HG03039 (cell line): ENCODE data around the gene CBX3.
A peak's percentile ranks its signal among the peaks of the same experiment; 100 is the strongest.
"Not testable (repeated sequence)": the region's sequence is repeated elsewhere in the genome, so short reads cannot be mapped to it uniquely, and the experiment has no call there.

Experiments used
- ATAC-seq: cut with Tn5 transposase; IDR thresholded peaks from one replicate; pipeline ENCODE4 v1.9.1; 2021; ENCODE audit warnings: mild to moderate bottlenecking, moderate library complexity; ENCODE audit not compliant: unreplicated experiment

Gene CBX3

DNA sequence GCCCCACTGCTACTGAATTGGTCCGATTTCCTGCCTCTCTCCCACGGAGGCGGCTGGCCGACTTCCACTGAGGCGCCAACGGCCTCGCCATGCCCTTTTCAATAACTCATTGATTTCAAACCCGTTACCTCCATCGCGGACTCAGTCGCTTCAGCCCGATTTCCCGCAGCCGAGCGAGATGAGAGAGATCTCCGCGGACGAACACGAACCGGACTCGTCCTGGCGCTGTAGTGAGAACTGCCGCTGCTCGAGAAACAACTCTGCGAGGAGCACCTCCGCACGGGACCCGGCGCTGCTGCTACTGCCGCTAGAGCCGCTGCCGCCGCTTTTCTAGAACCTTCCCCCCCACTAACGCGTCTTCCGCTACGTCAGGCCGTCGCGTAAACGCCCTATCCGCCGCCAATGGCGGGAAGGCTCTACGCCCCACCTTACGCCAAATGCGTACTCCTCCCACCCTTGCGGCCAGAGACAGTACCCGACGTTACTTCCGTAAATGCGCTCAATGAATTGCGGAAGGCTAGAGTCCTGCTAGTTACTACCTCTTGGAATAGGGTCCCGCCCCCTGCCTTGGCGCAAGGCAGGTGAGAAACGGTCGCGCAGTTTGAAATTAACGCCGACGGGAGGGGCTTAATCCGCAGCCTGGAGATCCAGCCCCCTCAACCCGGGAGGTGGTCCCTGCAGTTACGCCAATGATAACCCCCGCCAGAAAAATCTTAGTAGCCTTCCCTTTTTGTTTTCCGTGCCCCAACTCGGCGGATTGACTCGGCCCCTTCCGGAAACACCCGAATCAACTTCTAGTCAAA, 900 bp upstream of the CBX3 start, which contains the start of gene HNRNPA2B1:
Gene HNRNPA2B1 (minus strand): TSS at position 303 of the 803 bp plus-strand sequence. CDS start 169 bp downstream, at position 134.
- peak; percentile 48 for ATAC-seq

DNA sequence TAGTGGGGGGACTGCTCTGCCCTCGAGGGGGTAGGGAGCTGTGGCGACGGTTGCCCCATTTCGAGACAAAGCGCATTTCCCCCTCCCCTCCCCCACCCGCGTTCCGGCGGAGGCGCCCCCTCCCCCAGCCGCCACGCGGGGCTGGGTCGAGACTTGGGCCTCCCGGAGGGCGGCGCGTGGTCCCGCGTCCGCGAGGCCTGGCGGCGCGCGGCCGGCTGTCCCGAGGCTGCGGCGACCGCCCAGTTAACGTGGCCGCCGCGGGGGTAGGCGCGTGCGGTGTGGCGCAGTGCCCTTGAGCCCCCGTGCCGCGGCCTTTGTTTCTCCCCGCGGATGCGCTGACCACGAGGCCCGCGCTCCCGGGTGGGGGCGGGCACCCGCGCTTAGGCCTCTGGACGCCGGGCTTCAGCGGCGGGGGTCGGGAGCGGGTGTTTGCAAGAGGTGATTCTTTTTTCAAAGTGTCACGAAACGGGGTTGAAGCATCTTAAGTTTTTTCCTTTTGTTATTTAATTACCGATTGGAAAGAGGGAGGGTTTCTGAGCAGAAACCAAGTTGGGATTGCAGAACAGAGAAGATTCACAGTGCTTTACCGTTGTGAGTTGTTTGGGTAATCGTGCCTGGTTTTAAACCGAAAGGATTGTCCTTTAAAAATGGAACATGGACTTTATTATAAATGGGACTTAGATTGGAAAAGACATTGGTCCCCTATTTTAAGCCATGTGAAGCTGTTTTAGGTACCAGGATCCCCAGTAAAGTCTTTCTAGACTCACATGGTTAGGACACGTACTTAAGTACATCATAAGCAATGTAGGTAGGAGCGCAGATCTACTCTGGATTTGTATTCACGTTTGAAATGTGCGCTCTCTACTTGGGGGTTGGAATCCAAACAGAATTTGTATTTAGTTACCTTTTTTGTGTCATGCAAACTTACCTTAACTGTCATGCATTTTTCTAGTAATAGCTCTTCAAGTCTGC, 760 bp downstream of the CBX3 start:
- ATAC-seq = peak; percentile 11

DNA sequence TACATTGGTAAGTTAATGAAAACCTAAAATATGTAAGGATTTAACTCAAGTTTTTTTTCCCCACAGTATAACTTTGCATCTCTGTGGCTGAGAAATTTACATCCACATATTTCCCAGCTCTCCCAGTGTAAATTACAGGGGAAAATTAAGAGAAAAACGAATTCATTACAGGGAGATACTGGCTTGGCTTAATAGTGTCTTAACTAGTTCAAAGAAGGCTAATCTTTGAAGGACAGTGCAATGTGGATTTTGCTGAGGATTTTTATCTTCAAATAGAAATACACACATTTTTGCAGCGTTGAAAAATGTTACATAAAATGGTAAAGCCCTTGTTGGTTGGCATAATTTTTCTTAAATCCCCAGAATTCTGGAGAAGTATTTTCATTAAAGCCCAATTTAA, 1.5 kb downstream of the CBX3 start:
- ATAC-seq = no peak

DNA sequence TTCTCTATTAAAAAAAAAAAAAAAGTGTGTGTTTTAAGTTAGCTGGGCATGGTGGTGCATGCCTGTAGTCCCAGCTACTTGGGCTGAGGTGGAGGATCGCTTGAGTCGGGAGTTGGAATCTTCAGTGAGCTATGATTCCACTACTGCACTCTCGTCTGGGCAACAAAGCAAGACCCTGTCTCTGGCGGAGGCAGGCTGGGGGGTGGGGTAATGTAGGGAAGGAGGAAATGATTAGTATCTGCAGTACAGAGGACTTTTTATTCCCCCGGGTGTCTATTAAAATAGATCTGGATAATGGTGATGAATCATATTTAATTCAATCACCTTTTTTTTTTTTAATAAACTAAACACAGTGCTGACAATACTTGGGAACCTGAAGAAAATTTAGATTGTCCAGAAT, 6.5 kb downstream of the CBX3 start:
- no peak for ATAC-seq

DNA sequence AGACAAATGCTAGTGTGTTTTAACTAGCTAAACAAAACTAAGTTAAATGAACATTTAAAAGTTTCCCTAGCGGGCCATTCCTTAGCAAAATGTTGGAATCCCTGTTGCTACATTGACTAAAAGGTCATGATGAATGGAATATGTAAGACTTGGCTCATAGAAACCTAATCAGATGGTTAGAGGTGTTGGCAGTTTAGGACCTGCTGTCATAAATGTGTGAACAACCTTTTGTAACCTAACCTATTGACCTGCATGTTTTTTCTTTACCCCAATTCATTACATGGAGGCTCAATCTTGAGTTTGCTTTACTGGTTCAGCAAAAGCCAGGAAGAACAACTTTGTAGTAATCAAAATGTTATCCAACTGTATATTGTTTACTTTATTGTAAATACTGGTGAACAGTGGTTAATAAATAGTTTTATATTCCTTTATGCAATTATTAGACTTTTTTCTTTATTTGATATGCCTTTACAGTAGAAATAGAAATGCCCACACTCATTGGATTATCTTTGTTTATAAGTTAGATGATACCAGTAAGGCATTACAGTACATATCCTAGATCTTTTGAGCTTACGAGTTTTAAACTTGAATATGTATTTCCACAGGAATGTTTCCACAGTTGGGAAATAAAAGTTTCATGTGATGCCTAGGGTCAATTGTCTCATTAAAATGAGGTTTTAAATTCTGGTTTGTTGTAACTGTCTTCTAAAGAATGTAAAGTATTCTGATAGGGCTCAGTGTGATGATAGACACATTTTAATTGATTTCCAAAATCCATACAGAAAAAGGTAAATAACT, 11.6 kb downstream of the CBX3 start:
- ATAC-seq = no peak

DNA sequence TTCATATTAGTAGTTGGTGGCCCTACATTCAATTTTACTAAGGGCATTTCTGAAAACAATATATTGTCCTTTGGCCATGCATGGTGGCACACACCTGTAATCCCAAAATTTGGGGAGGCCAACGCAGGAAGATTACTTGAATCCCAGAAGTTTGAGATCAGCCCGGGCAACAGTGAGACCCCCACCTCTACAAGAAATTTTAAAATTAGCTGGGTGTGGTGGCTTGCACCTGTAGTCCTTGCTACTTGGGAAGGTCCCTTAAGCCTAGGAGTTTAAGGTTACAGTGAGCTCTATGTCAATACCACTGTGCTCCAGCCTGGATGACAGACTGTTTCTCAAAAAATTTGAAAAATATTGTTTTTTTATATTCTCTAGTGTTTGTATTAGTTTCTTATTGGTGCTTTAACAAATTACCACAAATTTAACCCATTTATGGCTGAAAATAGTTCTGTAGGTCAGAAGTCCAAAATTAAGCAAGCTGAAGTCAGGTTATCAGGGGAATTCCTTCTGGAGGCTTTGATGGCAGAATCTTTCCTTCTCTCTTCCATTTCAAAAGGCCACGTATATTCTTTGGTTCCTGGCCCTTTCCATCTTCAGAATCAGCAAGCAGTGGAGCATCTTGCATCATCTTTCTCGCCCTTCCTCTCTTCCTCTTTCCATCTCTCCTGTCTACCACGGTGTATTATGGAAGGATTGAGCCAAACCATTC, 12.4 kb downstream of the CBX3 start:
- no peak for ATAC-seq

DNA sequence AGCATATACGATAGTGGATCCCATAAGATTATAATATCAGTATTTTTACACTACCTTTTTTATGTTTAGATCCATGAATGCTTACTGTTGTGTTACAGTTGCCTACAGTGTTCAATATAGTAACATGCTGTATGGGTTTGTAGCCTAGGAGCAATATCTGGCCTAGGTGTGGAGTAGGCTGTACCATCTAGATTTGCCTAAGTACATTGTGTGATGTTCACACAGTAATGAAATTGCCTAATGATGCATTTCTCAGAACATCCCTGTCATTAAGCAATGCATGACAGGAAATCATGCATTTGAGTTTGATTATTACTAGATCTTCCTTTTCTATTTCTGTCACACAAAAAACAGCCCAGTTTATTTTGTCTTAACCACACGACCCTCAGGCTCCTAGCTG, 14.5 kb downstream of the CBX3 start:
- ATAC-seq = no peak

DNA sequence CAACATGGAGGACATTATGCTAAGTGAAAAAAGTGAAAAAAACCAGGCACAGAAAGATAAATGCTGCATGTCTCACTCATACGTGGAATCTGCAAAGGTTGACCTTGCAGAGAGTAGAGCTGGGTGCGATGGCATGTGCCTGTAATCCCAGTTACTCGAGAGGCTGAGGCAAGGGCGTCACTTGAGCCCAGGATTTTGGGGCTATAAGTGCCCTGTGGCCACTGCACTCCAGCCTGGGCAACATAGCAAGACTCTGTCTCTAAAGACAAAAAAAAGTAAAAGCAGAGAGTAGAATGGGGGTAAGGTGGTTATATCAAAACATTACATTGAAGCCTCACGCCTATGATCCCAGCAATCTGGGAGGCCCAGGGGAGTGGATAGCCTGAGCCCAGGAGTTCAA, 22.8 kb downstream of the CBX3 start:
- no peak for ATAC-seq

DNA sequence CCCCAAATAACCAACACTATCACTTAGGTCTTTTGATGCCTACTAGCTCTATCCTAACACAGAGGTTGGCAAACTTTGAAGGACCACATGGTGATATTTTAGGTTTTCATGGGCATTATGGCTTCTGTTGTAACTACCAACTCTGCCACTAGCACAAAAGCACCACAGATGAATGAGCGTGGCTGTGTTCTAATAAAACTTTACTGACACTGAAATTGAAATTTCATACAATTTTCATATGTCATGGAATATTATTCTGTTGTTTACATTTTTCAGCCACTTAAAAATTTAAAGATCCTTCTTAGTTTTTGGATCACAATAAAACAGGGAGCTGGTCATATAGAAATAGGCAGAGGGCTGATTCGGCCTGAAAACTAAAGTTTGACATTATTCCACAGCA, 26.4 kb downstream of the CBX3 start:
- no peak for ATAC-seq

DNA sequence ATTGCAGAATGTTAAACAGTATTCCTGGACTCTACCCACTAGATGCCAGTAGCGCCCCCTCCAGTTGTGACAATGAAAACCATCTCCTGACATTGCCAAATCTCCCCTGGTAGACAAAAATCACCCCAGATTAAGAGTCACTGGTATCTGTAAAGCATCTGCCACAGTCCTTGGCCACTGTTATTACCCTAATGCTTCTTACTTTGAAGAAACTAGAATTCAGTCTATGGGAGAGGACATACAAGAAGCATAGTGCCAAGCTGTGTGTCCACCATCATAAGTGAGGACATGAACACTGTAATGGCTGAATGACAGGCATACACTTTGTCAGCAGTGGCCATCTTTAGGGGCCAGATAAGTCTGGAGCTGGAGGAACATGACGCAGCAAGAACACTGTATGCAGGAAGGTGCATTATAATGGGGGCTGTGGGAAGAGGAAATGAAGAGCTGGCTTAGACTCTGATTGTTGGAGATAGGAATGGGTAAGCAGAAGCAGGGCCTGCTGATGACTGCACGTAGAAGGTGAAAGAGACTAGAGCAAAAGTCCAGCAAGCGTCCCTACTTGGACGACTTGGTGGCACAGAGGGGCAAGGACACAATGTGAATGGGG, 32.5 kb downstream of the CBX3 start:
- ATAC-seq = no peak

DNA sequence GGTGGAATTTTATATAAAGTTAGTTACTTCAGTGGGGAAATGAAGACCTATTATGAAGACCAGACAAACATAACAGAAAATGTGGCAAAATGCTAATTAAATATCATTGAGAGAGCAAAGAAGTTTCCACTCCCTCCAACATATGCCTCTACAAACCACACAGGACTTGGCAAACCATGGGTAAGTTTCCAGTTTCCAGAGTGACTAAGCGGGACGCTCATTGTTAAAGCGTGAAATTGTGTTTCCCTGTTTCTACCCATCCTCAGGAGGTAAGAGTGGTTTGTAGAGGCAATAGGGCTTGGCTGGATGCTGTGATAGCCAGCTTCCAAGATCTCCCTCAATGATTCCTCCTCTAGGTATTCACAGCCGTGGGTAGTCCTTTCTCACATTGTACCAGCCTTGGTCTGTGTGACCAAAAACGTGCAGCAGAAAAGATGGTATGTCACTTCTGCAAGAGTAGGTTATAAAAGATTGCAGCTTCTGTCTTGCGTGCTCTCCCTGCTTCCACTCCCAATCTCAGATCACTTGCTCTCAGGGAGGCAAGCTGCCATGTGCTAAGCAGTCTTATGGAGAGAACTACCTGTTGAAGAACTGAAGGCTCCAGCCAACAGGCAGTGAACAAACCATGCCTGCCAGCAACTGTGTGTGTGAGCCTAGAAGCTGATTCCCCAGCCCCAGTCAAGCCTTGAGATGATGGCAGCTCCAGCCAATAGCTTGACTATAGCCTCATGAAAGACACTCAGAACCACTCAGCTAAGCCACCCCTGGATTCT, 35.7 kb downstream of the CBX3 start:
- ATAC-seq = no peak

DNA sequence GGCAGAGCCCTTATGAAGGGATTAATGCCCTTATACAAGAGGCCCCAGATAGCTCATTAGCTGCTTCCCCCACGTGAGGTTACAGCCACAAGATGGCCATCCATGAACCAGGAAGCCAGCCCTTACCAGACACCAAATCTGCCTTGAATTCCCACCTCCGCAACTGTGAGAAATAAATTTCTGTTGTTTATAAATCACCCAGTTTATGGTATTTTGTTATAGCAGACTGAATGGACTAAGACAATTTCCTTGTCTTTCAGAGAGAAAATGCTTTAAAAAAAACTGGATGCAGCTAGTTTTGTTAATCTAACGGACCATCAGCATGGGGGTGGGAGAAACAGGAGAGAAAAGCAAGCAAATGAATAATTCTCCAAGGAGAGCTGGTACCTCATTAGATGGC, 36.5 kb downstream of the CBX3 start:
- no peak for ATAC-seq

DNA sequence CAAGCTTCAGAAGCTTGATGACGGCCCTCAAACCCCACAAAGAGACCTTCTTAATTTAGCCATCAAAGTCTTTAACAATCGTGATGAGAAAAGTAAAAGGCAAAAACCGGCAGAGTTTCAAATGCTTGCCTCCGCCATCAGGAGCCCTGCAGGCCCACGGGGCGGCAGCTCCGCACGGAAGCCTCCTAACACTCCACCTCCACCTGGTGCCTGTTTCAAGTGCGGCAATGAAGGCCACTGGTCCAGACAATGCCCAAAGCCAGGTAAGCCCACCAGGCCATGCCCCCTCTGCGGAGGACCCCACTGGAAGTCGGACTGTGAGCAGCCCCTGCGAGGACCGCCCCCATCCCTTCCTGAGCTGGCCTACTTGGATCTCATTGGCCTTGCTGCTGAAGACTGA, 43.6 kb downstream of the CBX3 start:
- no peak for ATAC-seq

DNA sequence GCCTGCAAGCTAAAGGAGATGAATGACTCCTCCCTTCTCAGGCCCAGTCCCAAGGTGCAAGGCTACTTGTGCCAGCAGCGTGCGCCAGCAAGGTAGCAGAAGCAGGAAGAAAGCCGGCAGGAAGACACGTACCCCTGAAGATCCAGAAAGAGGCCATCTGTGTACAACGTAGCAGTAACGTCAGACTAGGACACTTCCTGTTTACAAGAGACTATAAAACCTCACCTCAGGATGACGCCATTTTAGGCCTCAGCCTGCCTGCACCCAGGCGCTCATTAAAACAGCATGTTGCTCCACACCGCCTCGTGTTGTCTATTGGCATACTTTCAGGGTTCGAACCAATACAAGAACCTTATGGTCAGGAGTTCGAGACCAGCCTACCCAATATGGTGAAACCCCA, 48.7 kb downstream of the CBX3 start:
- no peak for ATAC-seq

DNA sequence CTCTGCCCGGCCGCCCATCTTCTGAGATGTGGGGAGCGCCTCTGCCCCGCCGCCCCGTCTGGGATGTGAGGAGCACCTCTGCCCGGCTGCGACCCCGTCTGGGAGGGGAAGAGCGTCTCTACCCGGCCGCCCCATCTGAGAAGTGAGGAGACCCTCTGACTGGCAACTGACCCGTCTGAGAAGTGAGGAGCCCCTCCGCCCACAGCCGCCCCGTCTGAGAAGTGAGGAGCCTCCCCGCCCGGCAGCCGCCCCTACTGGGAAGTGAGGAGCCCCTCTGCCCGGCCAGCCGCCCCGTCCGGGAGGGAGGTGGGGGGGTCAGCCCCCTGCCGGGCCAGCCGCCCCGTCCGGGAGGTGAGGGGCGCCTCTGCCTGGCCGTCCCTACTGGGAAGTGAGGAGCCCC, 60.3 kb downstream of the CBX3 start:
- ATAC-seq = not testable (repeated sequence)
